ENCODE data around the gene ERC2. TPM values are rescaled to one million over a fixed set of nuclear protein-coding genes. Genes with fewer than 3 reads are reported as not detected.
A peak's percentile ranks its signal among the peaks of the same experiment; 100 is the strongest.

The ERC2 gene
- total and polyA plus RNA-seq, 2 of the 8 experiments (the other 6 are each of a cell fraction or from before 2014, with no cell fraction given), result 16.4 to 22.8 TPM

- Histone ChIP-seq H2AK5ac (ENCODE audit: low read depth, low read length) (no peak overlapping the region; the same call in 1 of the 2 replicates), H3K56ac (replicated peaks; ENCODE audit: insufficient read length, low read depth, low read length) (no peak overlapping the region), H3K79me2 (ENCODE audit: control insufficient read depth in 1 of 2, insufficient read depth in 2 of 2, low read length in 2 of 2) (no peaks in the 10 kb centered on the region), H4K91ac (replicated peaks; ENCODE audit: insufficient read length, low read length) (no peak overlapping the region), H3K14ac (ENCODE audit: insufficient read length) (no peak overlapping the region), H3K9ac (replicated peaks in 1 of 4; ENCODE audit: extremely low read depth in 1 of 4, low read depth in 3 of 4, low read length in 3 of 4) (no peak overlapping the region), H3K4ac (replicated peaks; ENCODE audit: insufficient read length, low read depth, low read length) (no peak overlapping the region), H2BK15ac (ENCODE audit: low read length) (no peak overlapping the region), H3K36me3 (ENCODE audit: control insufficient read depth in 2 of 4, insufficient read depth in 4 of 4, low read length in 3 of 4) (no peaks in the 10 kb centered on the region), H2BK12ac (ENCODE audit: low read depth, low read length) (no peak overlapping the region), H3K9me3 (ENCODE audit: insufficient read depth in 2 of 2, low read depth in 1 of 2, low read length in 1 of 2) (no peaks in the 10 kb centered on the region), H3K23ac (ENCODE audit: insufficient read length) (no peak overlapping the region), H3K4me2 (ENCODE audit: insufficient read depth in 1 of 2, low read depth in 2 of 2, low read length in 2 of 2) (no peak overlapping the region), H3K18ac (ENCODE audit: extremely low read depth, low read length) (peak overlapping the region; percentile 14; the same call in 1 of the 2 replicates), H3K23me2 (ENCODE audit: low read depth, low read length) (no peaks in the 10 kb centered on the region), H2BK120ac (replicated peaks; ENCODE audit: low read depth, low read length) (no peak overlapping the region), H4K5ac (ENCODE audit: insufficient read length, low read depth, low read length) (no peak overlapping the region), H3K4me3 (ENCODE audit: extremely low read depth in 1 of 4, insufficient read depth in 2 of 4, low read depth in 3 of 4, low read length in 4 of 4) (no peak overlapping the region), H2BK5ac (ENCODE audit: low read depth, low read length) (no peak overlapping the region), H2AFZ (ENCODE audit: low read length) (no peak overlapping the region), H2BK20ac (ENCODE audit: low read length) (no peak overlapping the region), H3K79me1 (ENCODE audit: low read depth, low read length) (no peaks in the 10 kb centered on the region), H4K8ac (ENCODE audit: extremely low read depth, insufficient read depth, low read length) (no peak overlapping the region), H4K20me1 (replicated peaks in 1 of 2; ENCODE audit: control insufficient read depth in 1 of 2, insufficient read depth in 2 of 2, low read length in 2 of 2) (no peaks in the 10 kb centered on the region), H3K27ac (ENCODE audit: low read depth, low read length) (no peak overlapping the region), H3K4me1 (replicated peaks in 1 of 4; ENCODE audit: control insufficient read depth in 3 of 4, insufficient read depth in 4 of 4, low read length in 3 of 4) (peaks cover 0 to 2% (median 0%) of the 10 kb centered on the region in 4 experiments; a peak in 1 of 7 replicates), H3K27me3 (replicated peaks in 1 of 4; ENCODE audit: control insufficient read depth in 3 of 4, extremely low read depth in 1 of 4, insufficient read depth in 3 of 4, low read length in 3 of 4) (no peaks in the 10 kb centered on the region)
- WGBS, 2 experiments (ENCODE audit: extremely low coverage in 1 of 2, insufficient coverage in 1 of 2, insufficient read length in 1 of 2, insufficient replicate concordance in 2 of 2, low coverage in 1 of 2, low lambda C conversion rate in 2 of 2, missing lambda C conversion rate in 1 of 2), result 98% methylated on average over 2 of the region's 2 CpGs; no CpG with 5 or more reads in 1 of the 2 experiments
- no peak for FAIRE-seq
- TF ChIP-seq GTF2F1 (IDR thresholded peaks at IDR 0.05; ENCODE audit: borderline replicate concordance, low read depth, low read length), result no peak
- TF ChIP-seq ATF2 (IDR thresholded peaks at IDR 0.05; ENCODE audit: low read length), result no peak
- TF ChIP-seq TAF1 (IDR thresholded peaks at IDR 0.05; ENCODE audit: low read depth, low read length), result no peak
- no peak for TF ChIP-seq KDM1A (IDR thresholded peaks at IDR 0.05; ENCODE audit: borderline replicate concordance, low read length)
- TF ChIP-seq SP2 (IDR thresholded peaks at IDR 0.05; ENCODE audit: low read length), result no peak
- no peak for TF ChIP-seq RBBP5 (IDR thresholded peaks at IDR 0.05; ENCODE audit: borderline replicate concordance, low read depth, low read length)
- no peak for TF ChIP-seq MAX (IDR thresholded peaks at IDR 0.05)
- TF ChIP-seq RXRA (IDR thresholded peaks at IDR 0.05; ENCODE audit: insufficient read depth, low read depth, low read length), result no peak
- no peak for TF ChIP-seq SRF (IDR thresholded peaks at IDR 0.05; ENCODE audit: low read depth, low read length)
- POLR2A ChIA-PET (ENCODE audit: partially characterized antibody), result no interaction called here
- no peak for DNase-seq (ENCODE audit: low read depth in 1 of 2, low spot score in 2 of 2)
- CTCF ChIA-PET (ENCODE audit: partially characterized antibody), result interaction anchor here (0.6 kb wide), 1 partner anchor 130 kb away, joined by 3 read pairs; no protein-coding TSS in a partner anchor
Measured at GRCh38 chr3:55598224-55598623, 870.0 kb downstream of the ERC2 start.

Data from H1 (cell line).